Measurements from ENCODE around the gene C1RL.
"Not testable (repeated sequence)": the region's sequence is repeated elsewhere in the genome, so short reads cannot be mapped to it uniquely, and the experiment has no call there.

Gene C1RL

GRCh38 chr12:7061596-7061995, 47.4 kb downstream of the C1RL start:
- DNase-seq (ENCODE audit: low read depth in 2 of 2) = no peak

GRCh38 chr12:7061138-7061537, 47.9 kb downstream of the C1RL start:
- DNase-seq (ENCODE audit: low read depth in 2 of 2) = no peak

GRCh38 chr12:7060353-7060954, 48.6 kb downstream of the C1RL start, which contains the start of gene C1S:
C1S (plus strand) TSS chr12:7060718; CDS start chr12:7061913, 1,195 bp downstream.
- DNase-seq (ENCODE audit: low read depth in 2 of 2) = no peak

- DNase-seq (ENCODE audit: low read depth in 2 of 2) = no peak
These were observed 49.2 kb downstream of the C1RL start for GRCh38 chr12:7059780-7060179.

GRCh38 chr12:7058850-7059395, 50.1 kb downstream of the C1RL start:
- DNase-seq (ENCODE audit: low read depth in 2 of 2) = no peak

GRCh38 chr12:7058163-7058845, 50.7 kb downstream of the C1RL start:
- DNase-seq (ENCODE audit: low read depth in 2 of 2) = no peak

GRCh38 chr12:7055736-7056135, 53.3 kb downstream of the C1RL start:
- not testable (repeated sequence) for DNase-seq (ENCODE audit: low read depth in 2 of 2)

GRCh38 chr12:7054925-7055324, 54.1 kb downstream of the C1RL start:
- no peak for DNase-seq (ENCODE audit: low read depth in 2 of 2)

GRCh38 chr12:7049973-7050372, 59.0 kb downstream of the C1RL start:
- DNase-seq (ENCODE audit: low read depth in 2 of 2) = not testable (repeated sequence)

GRCh38 chr12:7049445-7049951, 59.5 kb downstream of the C1RL start:
- not testable (repeated sequence) for DNase-seq (ENCODE audit: low read depth in 2 of 2)

GRCh38 chr12:7047306-7047705, 61.7 kb downstream of the C1RL start:
- DNase-seq (ENCODE audit: low read depth in 2 of 2) = no peak

GRCh38 chr12:7046383-7047105, 62.5 kb downstream of the C1RL start:
- no peak for DNase-seq (ENCODE audit: low read depth in 2 of 2)

- DNase-seq (ENCODE audit: low read depth in 2 of 2) = no peak
These were observed 63.1 kb downstream of the C1RL start for GRCh38 chr12:7045913-7046312.
